ENCODE results near the gene R3HDM2.

Gene R3HDM2

GRCh38 chr12:57205931-57206330, 224.9 kb downstream of the R3HDM2 start:
- Histone ChIP-seq H3K36me3 (ENCODE audit: control insufficient read depth in 4 of 4, insufficient read depth in 4 of 4, low read length in 3 of 4) (no peaks in the 10 kb centered on the region), H3K9me3 (ENCODE audit: control extremely low read depth in 1 of 5, control insufficient read depth in 4 of 5, insufficient read depth in 2 of 5, low read depth in 1 of 5, low read length in 4 of 5) (no peaks in the 10 kb centered on the region), H3K4me1 (ENCODE audit: control extremely low read depth in 1 of 4, control insufficient read depth in 4 of 4, insufficient read depth in 4 of 4, low read length in 3 of 4) (no peaks in the 10 kb centered on the region), H3K27ac (ENCODE audit: insufficient read depth in 1 of 2, low read depth in 1 of 2, low read length in 2 of 2, poor library complexity in 1 of 2, severe bottlenecking in 2 of 2) (no peak overlapping the region), H3K27me3 (replicated peaks in 2 of 5; ENCODE audit: control insufficient read depth in 4 of 5, insufficient read depth in 5 of 5, low read length in 4 of 5) (no peaks in the 10 kb centered on the region), H3K4me3 (ENCODE audit: control insufficient read depth in 1 of 7, extremely low read depth in 1 of 7, insufficient read depth in 4 of 7, low read depth in 2 of 7, low read length in 6 of 7) (no peak overlapping the region)
- POLR2A ChIA-PET: no interaction called here
- WGBS (ENCODE audit: insufficient coverage): 94% methylated on average over 4 of the region's 7 CpGs
- CTCF ChIA-PET: no interaction called here
- no peak for DNase-seq

- Histone ChIP-seq H3K27me3 (replicated peaks in 2 of 5; ENCODE audit: control insufficient read depth in 4 of 5, insufficient read depth in 5 of 5, low read length in 4 of 5) (no peaks in the 10 kb centered on the region), H3K27ac (ENCODE audit: insufficient read depth in 1 of 2, low read depth in 1 of 2, low read length in 2 of 2, poor library complexity in 1 of 2, severe bottlenecking in 2 of 2) (no peak overlapping the region), H3K4me3 (ENCODE audit: control insufficient read depth in 1 of 7, extremely low read depth in 1 of 7, insufficient read depth in 4 of 7, low read depth in 2 of 7, low read length in 6 of 7) (no peak overlapping the region), H3K36me3 (ENCODE audit: control insufficient read depth in 4 of 4, insufficient read depth in 4 of 4, low read length in 3 of 4) (no peaks in the 10 kb centered on the region), H3K9me3 (ENCODE audit: control extremely low read depth in 1 of 5, control insufficient read depth in 4 of 5, insufficient read depth in 2 of 5, low read depth in 1 of 5, low read length in 4 of 5) (no peaks in the 10 kb centered on the region), H3K4me1 (ENCODE audit: control extremely low read depth in 1 of 4, control insufficient read depth in 4 of 4, insufficient read depth in 4 of 4, low read length in 3 of 4) (no peaks in the 10 kb centered on the region)
- CTCF ChIA-PET: no interaction called here
- POLR2A ChIA-PET: no interaction called here
- no peak for DNase-seq
- 99% methylated on average over 23 of the region's 26 CpGs for WGBS (ENCODE audit: insufficient coverage)
Observed at GRCh38 chr12:57205186-57205585, 225.7 kb downstream of the R3HDM2 start.

DNA sequence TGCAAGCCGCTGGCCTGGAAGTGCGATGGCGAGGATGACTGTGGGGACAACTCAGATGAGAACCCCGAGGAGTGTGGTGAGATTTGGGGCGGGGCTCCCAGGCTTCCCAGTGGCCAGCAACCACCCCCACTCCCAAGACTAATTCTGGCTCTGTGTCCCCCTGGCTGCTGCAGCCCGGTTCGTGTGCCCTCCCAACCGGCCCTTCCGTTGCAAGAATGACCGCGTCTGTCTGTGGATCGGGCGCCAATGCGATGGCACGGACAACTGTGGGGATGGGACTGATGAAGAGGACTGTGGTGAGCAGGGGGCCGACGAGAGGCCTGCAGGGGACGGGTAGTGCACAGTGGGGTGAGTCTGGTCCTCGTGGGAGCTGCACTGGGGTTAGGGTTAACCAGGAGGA, 226.4 kb downstream of the R3HDM2 start:
- Histone ChIP-seq H3K9me3 (ENCODE audit: control extremely low read depth in 1 of 5, control insufficient read depth in 4 of 5, insufficient read depth in 2 of 5, low read depth in 1 of 5, low read length in 4 of 5) (no peaks in the 10 kb centered on the region), H3K4me3 (ENCODE audit: control insufficient read depth in 1 of 7, extremely low read depth in 1 of 7, insufficient read depth in 4 of 7, low read depth in 2 of 7, low read length in 6 of 7) (no peak overlapping the region), H3K36me3 (ENCODE audit: control insufficient read depth in 4 of 4, insufficient read depth in 4 of 4, low read length in 3 of 4) (no peaks in the 10 kb centered on the region), H3K4me1 (ENCODE audit: control extremely low read depth in 1 of 4, control insufficient read depth in 4 of 4, insufficient read depth in 4 of 4, low read length in 3 of 4) (no peaks in the 10 kb centered on the region), H3K27me3 (replicated peaks in 2 of 5; ENCODE audit: control insufficient read depth in 4 of 5, insufficient read depth in 5 of 5, low read length in 4 of 5) (no peaks in the 10 kb centered on the region), H3K27ac (ENCODE audit: insufficient read depth in 1 of 2, low read depth in 1 of 2, low read length in 2 of 2, poor library complexity in 1 of 2, severe bottlenecking in 2 of 2) (no peak overlapping the region)
- 94% methylated on average over 10 of the region's 19 CpGs for WGBS (ENCODE audit: insufficient coverage)
- DNase-seq: no peak
- ChIA-PET CTCF (no interaction called here), POLR2A (no interaction called here)

- no peaks in the 10 kb centered on the region for H3K36me3 ChIP-seq (ENCODE audit: control insufficient read depth in 4 of 4, insufficient read depth in 4 of 4, low read length in 3 of 4)
- CTCF ChIA-PET: no interaction called here
Observed at GRCh38 chr12:57203791-57204190, 227.1 kb downstream of the R3HDM2 start.

More at GRCh38 chr12:57203791-57204190, 227.1 kb downstream of the R3HDM2 start:
- H3K9me3 ChIP-seq (ENCODE audit: control extremely low read depth in 1 of 5, control insufficient read depth in 4 of 5, insufficient read depth in 2 of 5, low read depth in 1 of 5, low read length in 4 of 5): no peaks in the 10 kb centered on the region
- POLR2A ChIA-PET: no interaction called here
- no peak overlapping the region for H3K27ac ChIP-seq (ENCODE audit: insufficient read depth in 1 of 2, low read depth in 1 of 2, low read length in 2 of 2, poor library complexity in 1 of 2, severe bottlenecking in 2 of 2)
- no peaks in the 10 kb centered on the region for H3K4me1 ChIP-seq (ENCODE audit: control extremely low read depth in 1 of 4, control insufficient read depth in 4 of 4, insufficient read depth in 4 of 4, low read length in 3 of 4)
- no peak overlapping the region for H3K4me3 ChIP-seq (ENCODE audit: control insufficient read depth in 1 of 7, extremely low read depth in 1 of 7, insufficient read depth in 4 of 7, low read depth in 2 of 7, low read length in 6 of 7)
- 87% methylated on average over 11 of the region's 11 CpGs for WGBS (ENCODE audit: insufficient coverage)
- H3K27me3 ChIP-seq (replicated peaks in 2 of 5; ENCODE audit: control insufficient read depth in 4 of 5, insufficient read depth in 5 of 5, low read length in 4 of 5): no peaks in the 10 kb centered on the region
- no peak for DNase-seq

Data from common myeloid progenitor, CD34-positive (primary cell).